GM19043 (cell line): ENCODE data around the gene BGLAP.

Source experiments
- ATAC-seq: cut with Tn5 transposase; IDR thresholded peaks from one replicate; pipeline ENCODE4 v1.9.1; 2021; ENCODE audit warnings: low read depth; ENCODE audit not compliant: unreplicated experiment

The BGLAP gene

DNA sequence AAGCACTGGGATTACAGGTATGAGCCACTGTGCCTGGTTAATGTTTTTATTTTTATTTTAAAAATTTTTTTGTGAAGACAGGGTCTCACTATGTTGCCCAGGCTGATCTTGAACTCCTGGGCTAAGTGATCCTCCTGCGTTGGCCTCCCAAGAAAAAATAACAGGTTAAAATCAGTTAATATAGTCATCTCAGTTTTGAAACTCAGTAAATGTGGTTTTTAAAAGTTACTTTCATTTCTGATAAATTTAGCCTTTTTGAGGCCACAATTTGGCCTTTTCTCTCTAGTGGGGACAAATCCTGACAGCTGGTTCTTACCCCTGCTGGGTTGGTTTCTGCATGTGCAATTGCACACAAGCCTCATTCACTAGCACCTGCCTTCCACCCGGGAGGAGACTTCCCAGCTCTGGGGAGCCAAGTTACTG lies 15.9 kb upstream of the BGLAP start:
- peak; percentile 67 for ATAC-seq

DNA sequence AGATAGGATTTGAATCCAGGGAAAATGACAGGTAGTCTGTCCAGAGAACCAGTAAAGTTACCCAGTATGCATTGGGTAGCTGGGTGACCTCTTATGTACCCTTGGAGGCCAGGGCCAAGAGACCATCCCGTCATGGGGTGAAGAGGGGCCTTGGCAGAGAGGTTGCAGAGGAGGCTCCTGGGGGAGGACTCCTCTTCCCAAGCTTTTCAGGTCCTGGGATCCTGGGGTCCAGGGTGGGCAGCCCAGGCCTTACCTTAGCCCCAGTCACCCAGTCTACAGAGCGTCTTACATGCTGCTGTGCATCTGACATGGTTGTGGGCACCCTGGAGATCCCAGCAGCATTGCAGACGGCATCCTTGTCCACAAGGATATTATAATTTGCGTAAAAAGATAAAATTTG lies 15.2 kb upstream of the BGLAP start:
- ATAC-seq, result peak; percentile 9

DNA sequence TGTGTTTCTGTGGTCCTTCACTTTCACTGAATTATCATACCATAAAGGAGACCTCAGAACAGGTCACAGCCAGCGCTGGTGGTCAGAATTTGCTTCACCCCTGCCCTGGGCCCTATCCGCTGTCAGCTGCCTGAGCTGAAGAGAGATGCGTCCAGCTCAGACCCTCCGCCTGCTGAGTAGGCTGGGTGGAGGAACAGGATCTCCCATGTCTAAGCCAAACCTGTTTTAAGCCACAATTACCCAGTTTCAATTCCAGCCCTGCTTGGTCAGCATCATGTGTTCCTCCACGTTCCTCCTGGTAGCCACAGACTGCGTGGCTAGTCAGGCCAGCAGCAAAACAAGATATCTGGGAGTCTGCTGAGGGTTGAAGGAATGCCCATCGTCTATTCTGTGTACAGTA lies 13.5 kb upstream of the BGLAP start:
- no peak for ATAC-seq

DNA sequence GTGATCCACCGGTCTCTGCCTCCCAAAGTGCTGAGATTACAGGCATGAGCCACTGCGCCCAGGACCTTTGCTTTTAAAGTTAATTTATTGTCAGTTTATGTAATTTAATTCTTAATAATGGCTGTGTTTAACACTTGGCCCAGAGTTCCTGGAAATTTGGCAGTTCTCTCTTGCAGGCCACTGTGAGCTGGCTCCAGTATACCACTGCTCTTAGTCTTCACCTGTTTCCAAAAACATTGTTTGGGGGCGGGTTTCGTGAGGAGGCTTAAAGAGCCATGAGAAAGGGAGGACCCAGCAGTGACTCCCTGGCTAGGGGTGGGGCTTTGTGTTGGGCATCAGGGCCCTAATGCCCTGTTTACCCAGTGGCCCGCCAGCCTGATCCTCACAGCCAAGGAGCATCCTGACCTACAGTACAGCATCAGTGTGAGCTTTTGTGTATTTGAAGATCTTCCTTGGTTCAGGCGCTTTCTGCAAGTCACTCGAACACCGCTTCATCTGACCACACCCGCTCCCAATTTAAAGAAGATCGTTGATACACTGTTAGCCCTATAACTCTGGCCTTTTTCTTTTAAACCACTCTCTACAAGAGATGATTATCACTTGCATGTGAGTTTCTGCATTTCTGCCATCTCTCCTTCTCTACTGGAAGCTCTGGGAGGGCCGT lies 12.0 kb upstream of the BGLAP start:
- ATAC-seq, result no peak

DNA sequence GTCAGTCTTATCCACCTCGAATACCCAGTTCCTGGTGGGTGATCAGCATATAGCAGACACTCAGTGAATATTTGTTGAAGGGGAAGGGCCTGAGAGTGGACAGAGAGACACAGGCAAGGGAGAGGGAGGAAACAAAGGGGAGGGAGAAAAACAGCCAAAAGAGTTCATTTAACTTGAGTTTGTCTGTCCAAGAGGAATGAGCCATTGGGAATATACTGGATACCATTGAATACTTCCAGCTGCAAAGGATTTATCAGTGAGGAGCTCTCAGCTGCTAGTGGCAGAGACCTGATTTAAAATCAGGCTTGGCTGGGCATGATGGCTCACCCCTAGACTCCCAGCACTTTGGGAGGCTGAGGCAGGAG lies 11.5 kb upstream of the BGLAP start:
- ATAC-seq, result no peak

DNA sequence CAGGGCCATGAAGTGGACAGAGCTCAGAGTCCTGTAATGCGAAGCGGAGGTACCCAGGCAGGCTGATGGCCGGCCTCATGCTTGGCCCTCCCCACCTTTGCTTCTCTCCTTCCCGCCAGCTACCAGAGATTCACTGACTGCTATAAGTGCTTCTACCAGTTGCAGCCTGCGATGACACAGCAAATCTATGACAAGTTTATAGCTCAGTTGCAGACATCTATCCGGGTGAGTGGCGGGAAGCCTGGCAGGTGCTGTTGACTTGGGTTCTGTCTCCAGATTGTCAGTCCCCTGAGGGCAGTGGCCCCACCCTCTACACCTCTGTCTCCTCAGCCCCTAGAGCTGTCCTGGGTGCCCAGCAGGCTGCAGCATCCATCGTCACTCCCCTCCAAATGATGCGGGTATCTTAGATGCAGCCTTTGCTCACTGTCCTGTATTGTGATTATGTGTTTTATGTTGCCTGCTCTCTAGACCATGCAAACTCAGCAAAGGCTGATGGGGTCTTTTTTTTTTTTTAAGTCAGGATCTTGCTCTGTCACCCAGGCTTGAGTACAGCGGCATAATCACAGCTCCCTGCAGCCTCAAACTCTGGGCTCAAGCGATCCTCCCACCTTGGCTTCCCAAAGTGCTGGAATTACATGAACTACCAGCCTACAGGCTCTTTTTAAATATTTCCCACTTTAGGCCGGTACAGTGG lies 9.6 kb upstream of the BGLAP start:
- no peak for ATAC-seq

DNA sequence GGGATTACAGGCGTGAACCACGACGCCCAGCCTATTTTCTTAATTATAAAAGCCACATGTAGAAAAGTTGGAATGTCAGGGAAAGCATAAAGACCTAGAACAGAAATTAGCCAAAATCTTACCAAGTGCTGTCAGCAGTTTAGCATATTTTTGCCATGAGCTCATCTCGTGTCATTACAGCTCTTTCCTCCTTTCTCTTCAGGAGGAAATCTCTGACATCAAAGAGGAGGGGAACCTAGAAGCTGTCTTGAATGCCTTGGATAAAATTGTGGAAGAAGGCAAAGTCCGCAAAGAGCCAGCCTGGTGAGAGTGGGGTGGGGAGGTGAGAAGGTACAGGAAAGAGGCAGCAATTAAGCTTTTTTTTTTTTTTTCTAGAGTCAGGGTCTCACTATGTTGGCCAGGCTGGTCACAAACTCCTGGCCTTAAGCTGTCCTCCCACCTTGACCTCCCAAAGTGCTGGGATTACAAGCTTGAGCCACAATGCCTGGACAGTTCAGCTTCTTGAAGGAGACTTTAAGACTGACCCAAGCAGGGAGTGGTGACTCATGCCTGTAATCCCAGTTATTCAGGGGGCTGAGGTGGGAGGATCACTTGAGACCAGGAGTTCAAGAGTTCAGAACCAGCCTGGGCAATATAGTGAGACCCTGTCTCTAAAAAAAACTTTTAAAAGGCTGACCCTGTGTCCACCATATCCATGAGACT lies 8.4 kb upstream of the BGLAP start:
- no peak for ATAC-seq

DNA sequence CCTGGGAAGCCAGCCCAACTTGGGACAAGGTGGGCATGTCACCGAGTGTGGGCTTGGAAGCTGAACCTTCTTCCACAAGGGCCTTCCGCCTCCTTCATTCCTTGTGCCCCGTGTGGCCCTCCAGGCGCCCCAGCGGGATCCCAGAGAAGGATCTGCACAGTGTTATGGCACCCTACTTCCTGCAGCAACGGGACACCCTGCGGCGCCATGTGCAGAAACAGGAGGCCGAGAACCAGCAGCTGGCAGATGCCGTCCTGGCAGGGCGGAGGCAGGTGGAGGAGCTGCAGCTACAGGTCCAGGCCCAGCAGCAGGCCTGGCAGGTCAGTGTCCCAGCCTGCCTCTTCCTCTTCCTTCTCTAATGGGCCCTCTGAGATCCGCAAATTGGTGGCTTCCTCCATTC lies 5.8 kb upstream of the BGLAP start:
- no peak for ATAC-seq

DNA sequence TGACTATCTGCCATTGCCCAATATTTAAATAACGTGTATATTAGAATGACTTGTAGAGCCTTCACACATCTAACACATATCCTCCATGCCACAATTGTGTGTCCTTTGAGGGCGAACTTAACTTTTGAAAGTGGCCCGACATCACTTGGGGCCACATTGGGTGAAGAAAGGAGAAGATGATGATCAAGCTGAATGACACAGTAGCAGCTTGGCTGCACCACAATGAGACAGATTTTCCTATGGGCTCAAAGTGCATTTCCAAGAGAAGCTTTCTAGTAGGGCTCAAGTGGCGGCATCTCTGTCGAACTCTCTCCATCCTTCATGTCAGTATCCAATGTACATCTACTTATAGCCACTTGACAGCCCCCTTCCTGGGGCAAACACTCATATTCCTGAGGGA lies 3.7 kb upstream of the BGLAP start:
- ATAC-seq, result no peak

DNA sequence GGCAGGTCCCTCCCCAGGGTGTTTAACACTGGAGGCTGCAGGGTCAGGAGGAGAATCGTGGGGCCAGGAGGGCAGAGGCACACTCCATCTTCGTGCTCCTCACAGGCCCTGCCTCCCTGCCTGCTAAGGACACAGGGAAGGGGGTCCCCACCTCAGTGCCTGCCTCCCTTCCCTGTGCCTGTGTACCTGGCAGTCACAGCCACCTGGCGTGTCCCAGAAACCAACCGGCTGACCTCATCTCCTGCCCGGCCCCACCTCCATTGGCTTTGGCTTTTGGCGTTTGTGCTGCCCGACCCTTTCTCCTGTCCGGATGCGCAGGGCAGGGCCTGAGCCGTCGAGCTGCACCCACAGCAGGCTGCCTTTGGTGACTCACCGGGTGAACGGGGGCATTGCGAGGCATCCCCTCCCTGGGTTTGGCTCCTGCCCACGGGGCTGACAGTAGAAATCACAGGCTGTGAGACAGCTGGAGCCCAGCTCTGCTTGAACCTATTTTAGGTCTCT lies 623 bp upstream of the BGLAP start:
- ATAC-seq, result no peak

DNA sequence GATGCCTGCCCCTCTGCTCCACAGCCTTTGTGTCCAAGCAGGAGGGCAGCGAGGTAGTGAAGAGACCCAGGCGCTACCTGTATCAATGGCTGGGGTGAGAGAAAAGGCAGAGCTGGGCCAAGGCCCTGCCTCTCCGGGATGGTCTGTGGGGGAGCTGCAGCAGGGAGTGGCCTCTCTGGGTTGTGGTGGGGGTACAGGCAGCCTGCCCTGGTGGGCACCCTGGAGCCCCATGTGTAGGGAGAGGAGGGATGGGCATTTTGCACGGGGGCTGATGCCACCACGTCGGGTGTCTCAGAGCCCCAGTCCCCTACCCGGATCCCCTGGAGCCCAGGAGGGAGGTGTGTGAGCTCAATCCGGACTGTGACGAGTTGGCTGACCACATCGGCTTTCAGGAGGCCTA lies 754 bp downstream of the BGLAP start:
- no peak for ATAC-seq

DNA sequence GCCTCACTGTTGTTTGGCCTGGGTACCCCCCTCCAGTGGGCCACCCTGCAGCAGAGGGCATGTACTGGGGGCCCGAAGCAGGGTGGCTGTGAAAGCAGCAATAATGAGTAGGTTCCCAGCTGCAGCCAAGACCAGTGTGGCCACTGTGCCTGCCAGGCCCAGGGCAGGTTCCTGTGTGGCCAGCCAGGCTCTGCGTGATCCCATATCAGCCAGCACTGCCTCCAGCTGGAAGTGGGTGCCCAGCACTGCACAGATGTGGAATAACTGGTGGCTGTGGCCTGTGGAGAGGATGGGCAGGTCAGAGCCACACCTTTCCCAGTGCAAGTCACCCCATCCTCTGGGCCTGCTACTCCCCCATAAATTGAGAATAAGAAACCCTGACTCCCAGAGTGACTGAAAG lies 2.1 kb downstream of the BGLAP start:
- ATAC-seq, result no peak

DNA sequence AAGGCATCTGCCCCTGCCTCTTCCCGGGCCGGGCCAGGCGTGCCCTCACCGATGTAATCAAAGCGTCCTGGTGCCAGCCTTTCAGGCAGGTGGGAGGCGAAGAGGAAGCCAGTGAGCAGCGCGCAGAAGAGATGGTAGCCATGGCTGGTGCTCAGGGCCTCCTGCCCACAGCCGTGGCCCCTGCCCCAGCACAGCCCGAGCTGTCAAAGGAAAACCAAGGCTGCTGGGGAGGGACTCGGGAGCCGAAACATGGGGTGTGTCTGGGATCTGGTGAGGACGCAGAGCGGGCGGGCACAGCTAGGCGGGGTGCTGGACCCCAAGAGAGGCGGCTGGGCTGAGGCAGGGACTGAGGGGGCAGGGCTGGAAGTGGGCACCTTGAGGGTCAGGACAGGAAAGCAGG lies 2.7 kb downstream of the BGLAP start:
- ATAC-seq, result no peak

DNA sequence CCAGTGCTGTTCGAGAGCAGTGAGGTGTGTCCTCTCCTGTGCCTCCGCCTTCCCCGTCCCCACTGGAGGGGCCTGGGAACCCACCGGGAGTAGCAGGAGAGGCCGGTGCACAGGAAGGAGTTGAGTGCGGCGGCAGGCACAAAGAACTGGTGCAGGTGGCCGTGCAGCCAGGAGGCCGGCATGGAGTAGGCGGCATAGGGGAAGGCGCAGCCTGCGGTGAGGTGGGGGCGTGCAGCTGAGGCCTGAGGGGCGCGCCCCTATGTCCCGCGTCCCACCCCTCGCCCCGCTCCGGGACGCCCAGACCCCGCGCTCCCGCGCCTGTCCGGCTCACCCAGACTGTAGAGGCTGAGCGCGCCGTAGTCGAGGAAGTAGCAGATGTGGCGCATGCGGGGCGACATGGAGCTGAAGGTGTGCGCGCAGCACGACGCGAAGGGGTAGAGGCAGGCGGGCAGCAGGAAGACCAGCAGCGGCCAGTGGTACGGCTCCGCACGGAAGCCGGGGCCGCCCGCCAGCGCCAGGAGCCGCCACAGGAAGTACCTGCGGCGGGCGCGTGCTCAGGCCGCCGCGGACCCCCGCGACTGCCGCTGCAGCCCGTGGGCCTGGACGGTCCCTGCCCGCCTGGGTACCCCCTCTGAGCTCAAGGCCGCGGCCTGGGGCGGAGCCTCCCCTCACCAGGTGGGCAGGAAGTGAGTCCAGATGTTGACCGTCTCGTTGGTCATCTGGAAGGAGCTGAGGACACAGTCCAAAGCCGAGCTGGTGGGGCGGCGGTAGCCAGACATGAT lies 3.7 kb downstream of the BGLAP start:
- ATAC-seq, result no peak

DNA sequence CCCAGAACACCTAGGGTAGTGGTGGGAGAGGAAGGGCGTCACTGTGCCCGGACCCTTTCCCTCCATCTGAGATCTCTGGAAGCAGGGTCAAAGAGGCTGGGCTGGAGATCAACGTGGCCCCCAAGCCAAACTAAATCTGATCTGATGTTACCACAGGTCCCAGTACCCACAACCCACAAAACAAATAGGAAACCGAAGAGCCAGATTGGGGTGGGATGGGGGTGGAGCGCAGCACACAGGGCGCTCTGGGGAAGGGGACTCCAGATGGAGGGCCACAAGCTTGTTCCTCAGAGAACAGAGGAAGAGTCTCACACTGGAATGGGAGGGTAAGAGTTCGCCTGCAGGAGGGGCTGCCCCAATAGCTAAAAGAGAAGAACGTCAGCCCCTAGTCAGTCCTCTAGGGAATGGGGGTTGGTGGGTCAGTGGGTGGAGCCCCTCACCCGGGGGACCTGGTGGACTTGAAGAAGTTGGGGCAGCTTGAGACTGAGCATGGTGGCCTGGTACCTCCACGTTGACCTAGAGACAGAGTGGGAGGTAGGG lies 4.3 kb downstream of the BGLAP start:
- ATAC-seq, result no peak

DNA sequence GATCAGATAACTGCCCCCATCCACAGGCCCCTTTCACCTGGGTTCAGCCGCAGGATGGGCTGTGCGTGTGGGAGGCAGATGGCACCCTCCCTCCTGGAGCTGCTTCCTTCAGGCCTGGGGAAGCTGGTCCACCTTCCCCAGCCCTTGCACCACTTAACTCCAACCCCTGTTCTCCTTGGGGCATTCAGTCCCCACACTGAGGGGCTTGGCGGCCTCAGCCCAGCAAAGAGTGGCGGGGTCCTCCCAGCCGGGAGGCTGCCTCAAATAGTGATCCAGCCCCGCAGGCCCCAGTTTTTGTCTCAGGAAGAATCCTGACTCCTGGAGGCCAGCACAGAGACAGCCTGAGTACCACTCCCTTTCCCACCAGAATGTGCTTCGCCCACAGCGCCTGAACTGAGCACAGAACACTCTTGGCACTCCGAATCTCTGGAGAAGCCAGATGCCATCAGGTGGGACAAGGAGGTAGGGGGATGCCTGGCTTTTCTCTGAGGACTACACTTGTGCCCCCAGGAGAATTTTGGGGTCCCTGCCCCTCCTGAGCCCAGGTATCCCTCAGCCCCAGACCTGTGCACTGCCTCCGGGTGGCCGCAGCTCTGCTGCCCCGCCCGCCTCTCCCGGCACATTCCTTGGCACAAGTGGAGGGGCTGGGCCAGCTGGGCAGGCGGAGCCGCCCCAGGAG lies 4.9 kb downstream of the BGLAP start:
- ATAC-seq, result no peak

DNA sequence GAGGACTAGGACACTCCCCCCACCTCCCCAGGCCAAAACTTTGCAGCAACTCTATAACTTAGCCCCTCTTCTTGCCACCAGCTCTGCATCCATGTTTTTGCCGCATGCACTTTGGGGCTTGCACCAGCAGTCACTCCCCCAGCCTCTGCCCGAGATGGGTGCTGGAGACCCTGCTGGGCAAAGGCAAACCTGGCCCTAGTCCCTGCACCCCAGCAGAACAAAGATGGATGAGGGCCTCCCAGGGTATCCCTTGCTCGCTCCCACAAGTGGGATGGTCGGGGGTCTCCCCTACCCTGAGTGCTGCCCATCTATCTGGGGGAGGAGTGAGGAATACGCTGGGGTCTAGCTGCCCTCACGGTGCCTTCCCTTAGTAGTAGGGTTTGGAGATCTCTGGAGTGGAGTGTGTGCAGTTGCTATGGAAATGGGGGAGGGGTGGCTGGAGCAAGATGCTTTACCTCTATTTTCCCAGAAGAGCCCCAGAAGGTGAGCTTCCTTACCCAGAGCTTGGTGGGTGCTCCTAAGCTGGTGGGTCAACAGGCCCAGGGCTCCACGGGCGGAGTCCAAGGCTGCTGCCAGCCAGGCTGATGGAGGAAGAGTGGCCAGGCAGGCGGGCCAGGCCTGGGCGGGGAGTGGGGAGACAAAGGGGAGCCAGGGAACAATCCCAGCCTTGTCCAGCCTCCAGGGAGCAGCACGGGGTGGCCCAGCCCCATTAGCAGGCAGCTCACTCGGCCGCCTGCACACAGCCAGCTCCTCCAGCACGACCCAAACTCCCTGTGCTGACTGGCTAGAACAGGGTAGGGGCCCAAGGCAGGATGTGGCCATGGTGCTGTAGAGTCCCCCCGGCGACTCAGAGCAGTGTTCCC lies 5.7 kb downstream of the BGLAP start, which contains the start of gene PAQR6:
PAQR6 (minus strand) TSS at position 597 of the 863 bp plus-strand sequence. CDS start 1,325 bp downstream, outside the sequence.
- ATAC-seq, result no peak

DNA sequence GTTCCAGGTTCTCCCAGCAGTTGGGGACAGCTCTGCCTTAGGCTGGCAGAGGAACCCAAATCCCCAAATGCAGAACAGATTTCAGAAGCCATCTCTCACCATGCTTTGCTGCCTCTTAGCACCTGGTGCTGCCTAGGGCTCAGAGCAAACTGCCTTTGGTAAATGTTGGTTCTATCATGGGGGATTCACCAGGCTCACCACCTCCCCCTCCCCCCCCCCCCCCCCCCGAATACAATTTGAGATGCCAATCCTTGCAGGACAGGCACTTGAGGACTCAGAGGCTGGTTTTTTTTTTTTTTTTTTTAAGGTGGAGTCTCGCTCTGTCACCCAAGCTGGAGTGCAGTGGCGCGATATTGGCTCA lies 6.3 kb downstream of the BGLAP start:
- no peak for ATAC-seq

DNA sequence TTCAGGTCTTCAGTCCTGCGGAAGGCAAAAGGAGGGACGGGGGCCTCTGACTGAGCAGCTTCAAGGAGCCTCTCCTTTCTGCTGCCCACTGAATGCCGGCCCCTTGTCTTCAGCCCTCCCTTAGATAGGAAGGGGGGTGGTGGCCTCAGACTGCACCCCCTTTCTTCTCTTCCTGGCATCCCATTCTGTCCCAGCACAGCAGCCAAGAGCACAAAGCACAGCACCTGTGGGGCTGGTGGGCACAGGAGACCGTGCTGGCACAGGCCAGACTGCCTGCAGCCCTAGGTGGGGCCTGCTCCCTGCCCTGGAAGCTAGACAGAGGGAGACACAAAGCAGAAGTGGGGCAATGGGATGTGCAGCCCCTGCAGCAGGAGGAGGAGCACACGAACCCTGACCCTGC lies 7.6 kb downstream of the BGLAP start:
- no peak for ATAC-seq
